NCI-H1930 (cell line): ENCODE measurements around the gene SRRM3.
"Not testable (repeated sequence)": the region's sequence is repeated elsewhere in the genome, so short reads cannot be mapped to it uniquely, and the experiment has no call there.

Experiments
- DNase-seq, 2 experiments: peaks; one replicate each; lab custom pipeline; 2025; lab: John Stamatoyannopoulos, UW

Gene SRRM3

GRCh38 chr7:76262683-76263402 lies 61.1 kb downstream of the SRRM3 start:
- peak; percentile 25 to 62 for DNase-seq

GRCh38 chr7:76265299-76265698 lies 63.6 kb downstream of the SRRM3 start:
- no peak for DNase-seq

GRCh38 chr7:76267107-76267893 lies 65.6 kb downstream of the SRRM3 start:
- DNase-seq: no peak

- no peak for DNase-seq
Observed at GRCh38 chr7:76267894-76268183, 66.1 kb downstream of the SRRM3 start.

GRCh38 chr7:76268376-76268775 lies 66.7 kb downstream of the SRRM3 start:
- DNase-seq: no peak

- DNase-seq: no peak
Observed at GRCh38 chr7:76269895-76270294, 68.2 kb downstream of the SRRM3 start.

- not testable (repeated sequence) for DNase-seq
Observed at GRCh38 chr7:76271384-76271783, 69.7 kb downstream of the SRRM3 start.

- DNase-seq: no peak
Observed at GRCh38 chr7:76272142-76272541, 70.4 kb downstream of the SRRM3 start.

- no peak for DNase-seq
Observed at GRCh38 chr7:76272851-76273497, 71.3 kb downstream of the SRRM3 start.

GRCh38 chr7:76273503-76273902 lies 71.8 kb downstream of the SRRM3 start:
- no peak for DNase-seq

- DNase-seq: no peak
Observed at GRCh38 chr7:76278540-76278939, 76.8 kb downstream of the SRRM3 start.

- DNase-seq: no peak
Observed at GRCh38 chr7:76280408-76280807, 78.7 kb downstream of the SRRM3 start.

GRCh38 chr7:76281006-76281705 lies 79.5 kb downstream of the SRRM3 start:
- DNase-seq: no peak

- DNase-seq: no peak
Observed at GRCh38 chr7:76281706-76282343, 80.1 kb downstream of the SRRM3 start.

- DNase-seq: no peak
Observed at GRCh38 chr7:76282344-76283253, 80.9 kb downstream of the SRRM3 start.

- DNase-seq: no peak
Observed at GRCh38 chr7:76283254-76284159, 81.8 kb downstream of the SRRM3 start.

GRCh38 chr7:76285604-76286374 lies 84.1 kb downstream of the SRRM3 start:
- DNase-seq: no peak

GRCh38 chr7:76286842-76287403 lies 85.2 kb downstream of the SRRM3 start:
- DNase-seq: no peak

- not testable (repeated sequence) for DNase-seq
Observed at GRCh38 chr7:76290847-76291350, 89.2 kb downstream of the SRRM3 start.
